Mammary epithelial cell (primary cell): ENCODE results near the gene SSR4.

Experiments used
- CTCF ChIP-seq, 2 donors: IDR thresholded peaks in 1 of 2; conservative IDR thresholded peaks in 1 of 2; 2 replicates each; pipeline ENCODE4 v1.5.1; 2011 to 2012; ENCODE audit warnings: inconsistent platforms in 2 of 2, low read length in 2 of 2, mild to moderate bottlenecking in 2 of 2, control low read depth in 1 of 2, low read depth in 1 of 2; ENCODE audit not compliant: insufficient read depth in 1 of 2; ENCODE audit errors: extremely low read depth in 1 of 2
- EZH2 ChIP-seq: IDR thresholded peaks from 2 replicates; pipeline ENCODE4 v1.6.1; 2012; ENCODE audit warnings: low read length, inconsistent platforms, borderline replicate concordance

GRCh38 chrX:153802513-153803045 lies 8.1 kb downstream of the SSR4 start:
- TF ChIP-seq CTCF (conservative IDR thresholded peaks at IDR 0.05 in 1 of 2, IDR thresholded peaks at IDR 0.05 in 1 of 2; ENCODE audit: extremely low read depth in 1 of 2, insufficient read depth in 1 of 2, low read depth in 1 of 2, low read length in 2 of 2) (no peak), EZH2 (no peak)
